MCF 10A (cell line): ENCODE results near the gene KITLG. TPM values are rescaled to one million over a fixed set of nuclear protein-coding genes. Genes with fewer than 3 reads are reported as not detected.

Experiments
- BruUV-seq: library from RNA; stranded (reverse); fragments of 400-500 nt; replicated peaks from 2 replicates; lab custom pipeline; 2021; lab: Mats Ljungman, UMichigan
- CTCF ChIA-PET: fragments of 300-600 bp; sonication (Branson Sonifier 250); formaldehyde crosslinking; extraction: SDS; loops from one replicate; lab custom pipeline; 2021; ENCODE audit warnings: antibody characterized with exemption, inconsistent platforms; lab: Yijun Ruan, JAX
- POLR2A ChIA-PET: fragments of 300-600, 350-650 bp; sonication (Branson Sonifier 250); formaldehyde crosslinking; extraction: SDS; loops from one replicate; lab custom pipeline; 2020; ENCODE audit warnings: antibody characterized with exemption, inconsistent platforms; lab: Yijun Ruan, JAX
- DNase-seq: peaks from one replicate; pipeline ENCODE4 v3.0.0-alpha.2; 2018; ENCODE audit not compliant: unreplicated experiment
- H3K27ac Mint-ChIP-seq: one replicate; pipeline ENCODE4 v1.8.0; 2022; ENCODE audit warnings: mild to moderate bottlenecking, low read depth, mixed read lengths; ENCODE audit not compliant: unreplicated experiment
- H3K27me3 Mint-ChIP-seq: one replicate; pipeline ENCODE4 v1.8.0; 2022; ENCODE audit warnings: mixed read lengths; ENCODE audit not compliant: insufficient read depth, unreplicated experiment
- H3K36me3 Mint-ChIP-seq: one replicate; pipeline ENCODE4 v1.8.0; 2022; ENCODE audit warnings: mild to moderate bottlenecking, moderate library complexity, mixed read lengths; ENCODE audit not compliant: insufficient read depth, unreplicated experiment
- H3K4me1 Mint-ChIP-seq: one replicate; pipeline ENCODE4 v1.8.0; 2022; ENCODE audit warnings: mixed read lengths; ENCODE audit not compliant: insufficient read depth, unreplicated experiment
- H3K4me3 Mint-ChIP-seq: one replicate; pipeline ENCODE4 v1.8.0; 2022; ENCODE audit warnings: mild to moderate bottlenecking, moderate library complexity, mixed read lengths; ENCODE audit not compliant: unreplicated experiment
- H3K9me3 Mint-ChIP-seq: one replicate; pipeline ENCODE4 v1.8.0; 2022; ENCODE audit warnings: mixed read lengths; ENCODE audit not compliant: unreplicated experiment
- CTCF ChIP-seq: fragments of 200-600 bp; IDR thresholded peaks from one replicate; pipeline ENCODE4 v1.8.0; 2022; ENCODE audit warnings: antibody characterized with exemption, mild to moderate bottlenecking; ENCODE audit not compliant: unreplicated experiment
- intact Hi-C: fragments of 100-400 bp; cut with micrococcal nuclease; formaldehyde crosslinking; loops from 2 replicates; pipeline ENCODE4 v1.14.1; 2022
- total RNA-seq: library from RNA; stranded (reverse); gene quantifications from 2 replicates; pipeline ENCODE4 v1.2.3, GENCODE V29; 2022

The KITLG gene
- total RNA-seq, 1 experiment from 2014 or later = 4.8 TPM

GRCh38 chr12:88562151-88562550 lies 18.1 kb downstream of the KITLG start:
- CTCF ChIA-PET = interaction anchor here (0.6 to 2.0 kb wide), 4 partner anchors 9 to 18 kb away, joined by 3 to 7 read pairs (median 4); partner anchors contain the start of gene KITLG
- intact Hi-C loops = no loop called here
- Mint-ChIP-seq H3K27me3 (no peaks in the 10 kb centered on the region), H3K4me3 (no peak overlapping the region), H3K36me3 (no peaks in the 10 kb centered on the region), H3K9me3 (no peaks in the 10 kb centered on the region), H3K4me1 (peaks cover 33% of the 10 kb centered on the region), H3K27ac (peak overlapping the region; percentile 44)
- no peak for DNase-seq
- POLR2A ChIA-PET = interaction anchor here (1.5 kb wide), 2 partner anchors 8 to 17 kb away, joined by 3 to 8 read pairs; no protein-coding TSS in a partner anchor
- no TSS peak for BruUV-seq
- no peak for TF ChIP-seq CTCF

- TF ChIP-seq CTCF = no peak
- peak overlapping the region; percentile 29 for H3K27ac Mint-ChIP-seq
- H3K36me3 Mint-ChIP-seq = peaks cover 6% of the 10 kb centered on the region
- peaks cover 26% of the 10 kb centered on the region for H3K4me1 Mint-ChIP-seq
- ChIA-PET CTCF (no interaction called here), POLR2A (interaction anchor here (0.8 to 2.5 kb wide), 3 partner anchors 14 to 418 kb away, joined by 3 to 10 read pairs (median 7); partner anchors contain the start of genes CEP290, KITLG and TMTC3)
- BruUV-seq = no TSS peak
- DNase-seq = no peak
- no peak overlapping the region for H3K4me3 Mint-ChIP-seq
- intact Hi-C loops = no loop called here
- no peaks in the 10 kb centered on the region for H3K27me3 Mint-ChIP-seq
- H3K9me3 Mint-ChIP-seq = no peaks in the 10 kb centered on the region
Observed at GRCh38 chr12:88559772-88560171, 20.5 kb downstream of the KITLG start.

- ChIA-PET CTCF (interaction anchor here (0.7 kb wide), 1 partner anchor 14 kb away, joined by 3 read pairs; no protein-coding TSS in a partner anchor), POLR2A (interaction anchor here (1.0 to 2.5 kb wide), 4 partner anchors 8 to 417 kb away, joined by 3 to 10 read pairs (median 4); partner anchors contain the start of genes CEP290, KITLG and TMTC3)
- TF ChIP-seq CTCF = no peak
- Mint-ChIP-seq H3K9me3 (no peaks in the 10 kb centered on the region), H3K4me1 (peaks cover 30% of the 10 kb centered on the region), H3K27ac (peak overlapping the region; percentile 29), H3K4me3 (no peak overlapping the region), H3K27me3 (no peaks in the 10 kb centered on the region), H3K36me3 (peaks cover 6% of the 10 kb centered on the region)
- BruUV-seq = TSS peak; percentile 84
- DNase-seq = no peak
- intact Hi-C loops = no loop called here
Observed at GRCh38 chr12:88559199-88559598, 21.1 kb downstream of the KITLG start.

GRCh38 chr12:88558340-88558867 lies 21.9 kb downstream of the KITLG start:
- ChIA-PET POLR2A (interaction anchor here (1.0 to 2.5 kb wide), 5 partner anchors 9 to 417 kb away, joined by 3 to 10 read pairs (median 5); partner anchors contain the start of genes CEP290, KITLG and TMTC3), CTCF (interaction anchor here (0.9 to 1.8 kb wide), 4 partner anchors 8 to 404 kb away, joined by 3 to 7 read pairs (median 4); no protein-coding TSS in a partner anchor)
- intact Hi-C loops = no loop called here
- BruUV-seq = no TSS peak
- peaks cover 6% of the 10 kb centered on the region for H3K36me3 Mint-ChIP-seq
- H3K27ac Mint-ChIP-seq = no peak overlapping the region
- H3K4me1 Mint-ChIP-seq = peaks cover 36% of the 10 kb centered on the region
- no peak for DNase-seq
- no peak for TF ChIP-seq CTCF
- no peak overlapping the region for H3K4me3 Mint-ChIP-seq
- no peaks in the 10 kb centered on the region for H3K9me3 Mint-ChIP-seq
- H3K27me3 Mint-ChIP-seq = no peaks in the 10 kb centered on the region
